H9 (cell line): ENCODE data around the gene GID8. TPM values are rescaled to one million over a fixed set of nuclear protein-coding genes. Genes with fewer than 3 reads are reported as not detected.
"Not testable (repeated sequence)": the region's sequence is repeated elsewhere in the genome, so short reads cannot be mapped to it uniquely, and the experiment has no call there.

Experiments
- DNase-seq: peaks from one replicate; pipeline ENCODE4 v3.0.0-alpha.2; 2017
- H2AFZ ChIP-seq: one replicate; pipeline ENCODE4 v1.6.1; 2013; ENCODE audit warnings: mild to moderate bottlenecking, low read length, control low read depth, moderate library complexity
- H2AK5ac ChIP-seq: 2 replicates; pipeline ENCODE4 v1.6.1; 2013; ENCODE audit warnings: low read length, control low read depth, mixed read lengths; ENCODE audit not compliant: insufficient read length
- H2BK120ac ChIP-seq: one replicate; pipeline ENCODE4 v1.6.1; 2013; ENCODE audit warnings: low read depth, mild to moderate bottlenecking, low read length, control low read depth, inconsistent platforms; ENCODE audit not compliant: poor library complexity, severe bottlenecking
- H2BK12ac ChIP-seq: 2 replicates; pipeline ENCODE4 v1.6.1; 2013; ENCODE audit warnings: low read length, control low read depth, mixed read lengths, low read depth; ENCODE audit not compliant: insufficient read length
- H2BK15ac ChIP-seq: 2 replicates; pipeline ENCODE4 v1.6.1; 2013; ENCODE audit warnings: low read depth, low read length, control low read depth
- H2BK20ac ChIP-seq: one replicate; pipeline ENCODE4 v1.6.1; 2013; ENCODE audit warnings: low read depth, mild to moderate bottlenecking, low read length, control low read depth, inconsistent platforms; ENCODE audit not compliant: poor library complexity, severe bottlenecking
- H2BK5ac ChIP-seq: 2 replicates; pipeline ENCODE4 v1.6.1; 2013; ENCODE audit warnings: low read length, control low read depth, mixed read lengths; ENCODE audit not compliant: insufficient read length
- H3K14ac ChIP-seq: 2 replicates; pipeline ENCODE4 v1.6.1; 2013; ENCODE audit warnings: low read length, control low read depth; ENCODE audit not compliant: insufficient read depth
- H3K18ac ChIP-seq: 2 replicates; pipeline ENCODE4 v1.6.1; 2013; ENCODE audit warnings: low read depth, mild to moderate bottlenecking, mixed read lengths, low read length, control low read depth; ENCODE audit not compliant: insufficient read length
- H3K23ac ChIP-seq: 2 replicates; pipeline ENCODE4 v1.6.1; 2013; ENCODE audit warnings: low read length, control low read depth, mixed read lengths, low read depth; ENCODE audit not compliant: insufficient read length
- H3K23me2 ChIP-seq: 2 replicates; pipeline ENCODE4 v1.6.1; 2013; ENCODE audit warnings: low read depth, mild to moderate bottlenecking, mixed read lengths, low read length, control low read depth; ENCODE audit not compliant: insufficient read length, poor library complexity, severe bottlenecking
- H3K27ac ChIP-seq: 2 replicates; pipeline ENCODE4 v1.5.1; 2013; ENCODE audit warnings: low read length, control low read depth, mixed read lengths, low read depth; ENCODE audit not compliant: insufficient read length
- H3K27me3 ChIP-seq: 2 replicates; pipeline ENCODE4 v1.6.1; 2013; ENCODE audit warnings: low read length, control low read depth, inconsistent platforms; ENCODE audit not compliant: insufficient read depth
- H3K4ac ChIP-seq: 2 replicates; pipeline ENCODE4 v1.6.1; 2013; ENCODE audit warnings: low read depth, mild to moderate bottlenecking, control low read depth, inconsistent platforms, low read length, moderate library complexity
- H3K4me1 ChIP-seq: 2 replicates; pipeline ENCODE4 v1.6.1; 2013; ENCODE audit warnings: low read length, control low read depth, inconsistent platforms; ENCODE audit not compliant: insufficient read depth
- H3K4me2 ChIP-seq: 2 replicates; pipeline ENCODE4 v1.6.1; 2013; ENCODE audit warnings: low read length, control low read depth, mixed read lengths; ENCODE audit not compliant: insufficient read length, insufficient read depth
- H3K56ac ChIP-seq: 2 replicates; pipeline ENCODE4 v1.6.1; 2013; ENCODE audit warnings: low read depth, mild to moderate bottlenecking, mixed read lengths, low read length, control low read depth; ENCODE audit not compliant: insufficient read length
- H3K79me1 ChIP-seq: 2 replicates; pipeline ENCODE4 v1.6.1; 2013; ENCODE audit warnings: low read depth, mild to moderate bottlenecking, moderate library complexity, low read length, control low read depth, inconsistent platforms; ENCODE audit not compliant: insufficient read depth, poor library complexity, severe bottlenecking
- H3K79me2 ChIP-seq: 2 replicates; pipeline ENCODE4 v1.6.1; 2013; ENCODE audit warnings: low read length, control low read depth, inconsistent platforms; ENCODE audit not compliant: insufficient read depth
- H3K9ac ChIP-seq: 2 replicates; pipeline ENCODE4 v1.6.1; 2013; ENCODE audit warnings: low read length, control low read depth, mixed read lengths; ENCODE audit not compliant: insufficient read length; ENCODE audit errors: extremely low read depth
- H3K9me3 ChIP-seq: one replicate; pipeline ENCODE4 v1.6.1; 2013; ENCODE audit warnings: low read depth, low read length, inconsistent platforms; ENCODE audit not compliant: control insufficient read depth
- H3T11ph ChIP-seq: one replicate; pipeline ENCODE4 v1.6.1; 2013; ENCODE audit warnings: mild to moderate bottlenecking, low read length, control low read depth, inconsistent platforms
- H4K20me1 ChIP-seq: one replicate; pipeline ENCODE4 v1.6.1; 2013; ENCODE audit not compliant: control insufficient read depth, insufficient read length, insufficient read depth
- H4K5ac ChIP-seq: 2 replicates; pipeline ENCODE4 v1.6.1; 2013; ENCODE audit warnings: low read depth, mild to moderate bottlenecking, mixed read lengths, low read length, control low read depth; ENCODE audit not compliant: insufficient read length
- H4K8ac ChIP-seq: replicated peaks from 2 replicates; pipeline ENCODE4 v1.6.1; 2013; ENCODE audit warnings: low read length, control low read depth, mixed read lengths, low read depth; ENCODE audit not compliant: insufficient read length
- H4K91ac ChIP-seq: 2 replicates; pipeline ENCODE4 v1.6.1; 2013; ENCODE audit warnings: low read depth, mild to moderate bottlenecking, moderate library complexity, mixed read lengths, low read length, control low read depth; ENCODE audit not compliant: insufficient read length
- H3K27ac Mint-ChIP-seq, 3 experiments: 2 replicates in 2 of 3; 3 replicates in 1 of 3; pipeline ENCODE4 v1.8.0; 2020 to 2021; ENCODE audit warnings: mixed read lengths in 3 of 3, mild to moderate bottlenecking in 1 of 3, moderate library complexity in 1 of 3
- H3K27me3 Mint-ChIP-seq: 2 replicates; pipeline ENCODE4 v1.8.0; 2021; ENCODE audit warnings: low read depth, mild to moderate bottlenecking, moderate library complexity, mixed read lengths
- H3K36me3 Mint-ChIP-seq, 3 experiments: 2 replicates in 2 of 3; 3 replicates in 1 of 3; pipeline ENCODE4 v1.8.0; 2020 to 2021; ENCODE audit warnings: low read depth in 3 of 3, mixed read lengths in 3 of 3; ENCODE audit not compliant: insufficient read depth in 1 of 3
- H3K4me1 Mint-ChIP-seq, 2 experiments: 2 replicates each; pipeline ENCODE4 v1.8.0; 2020; ENCODE audit warnings: mixed read lengths in 2 of 2
- H3K4me3 Mint-ChIP-seq, 2 experiments: 2 replicates in 1 of 2; 3 replicates in 1 of 2; pipeline ENCODE4 v1.8.0; 2020 to 2021; ENCODE audit warnings: mild to moderate bottlenecking in 2 of 2, mixed read lengths in 2 of 2, moderate library complexity in 1 of 2
- H3K9me3 Mint-ChIP-seq, 2 experiments: 2 replicates in 1 of 2; 3 replicates in 1 of 2; pipeline ENCODE4 v1.8.0; 2020; ENCODE audit warnings: mild to moderate bottlenecking in 2 of 2, mixed read lengths in 2 of 2, moderate library complexity in 1 of 2
- CTCF ChIP-seq: fragments of 200-600 bp; sonication (generic); conservative IDR thresholded peaks from 3 replicates; pipeline ENCODE4 v1.8.0; 2021; ENCODE audit warnings: antibody characterized with exemption, mild to moderate bottlenecking
- WGBS: extraction: QIAGEN DNeasy Blood & Tissue Kit; methylation state at CpG from one replicate; pipeline ENCODE4 v1.1.7; 2013; ENCODE audit warnings: missing lambda C conversion rate, low lambda C conversion rate, mixed read lengths; ENCODE audit not compliant: insufficient read length; ENCODE audit errors: extremely low coverage; 5-methylcytosine and 5-hydroxymethylcytosine counted together
- total RNA-seq: library from RNA; stranded (reverse); gene quantifications from 2 replicates; pipeline ENCODE4 v1.2.1, GENCODE V29; 2021

GID8 gene
- total RNA-seq, 1 experiment from 2014 or later = 60.9 TPM

DNA sequence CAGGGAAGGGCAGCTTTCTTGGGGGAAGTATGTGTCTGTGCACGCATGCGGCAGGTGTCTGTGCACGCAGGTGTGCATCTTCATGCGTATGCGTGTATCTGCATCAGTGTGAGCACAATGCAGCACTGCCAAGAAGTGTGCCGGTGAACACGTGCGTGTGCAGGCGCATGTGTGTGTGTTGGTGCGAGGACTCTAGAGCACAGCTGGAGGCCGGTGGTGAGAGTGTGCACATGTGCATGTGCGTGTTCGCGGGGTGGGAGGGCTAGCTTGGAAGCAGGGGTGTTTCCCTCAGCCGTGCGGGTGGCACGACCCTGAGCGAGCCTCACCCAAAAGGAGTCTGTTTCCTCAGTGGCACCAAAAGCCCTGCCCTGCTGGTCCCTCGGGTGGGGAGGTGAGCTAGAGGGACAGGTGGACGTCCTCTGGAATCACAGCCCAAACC lies 22.1 kb downstream of the GID8 start:
- H3K56ac ChIP-seq = no peak overlapping the region
- no peaks in the 10 kb centered on the region for H3K79me2 ChIP-seq
- no peaks in the 10 kb centered on the region for H3K27me3 Mint-ChIP-seq
- no peak overlapping the region for H2BK20ac ChIP-seq
- no peak overlapping the region for H3K18ac ChIP-seq
- no peaks in the 10 kb centered on the region for H3K4me1 ChIP-seq
- H3K27ac Mint-ChIP-seq = peak overlapping the region in 2 of 3 experiments; percentile 40 to 53; a peak in 2 of 7 replicates
- H3K9me3 Mint-ChIP-seq = no peaks in the 10 kb centered on the region
- H3K4me2 ChIP-seq = no peak overlapping the region
- no peak overlapping the region for H3K9ac ChIP-seq
- no peak overlapping the region for H2BK12ac ChIP-seq
- H2BK5ac ChIP-seq = no peak overlapping the region
- H4K8ac ChIP-seq = no peak overlapping the region
- peaks cover 2 to 22% (median 7%) of the 10 kb centered on the region in 3 experiments; a peak in 4 of 7 replicates for H3K36me3 Mint-ChIP-seq
- WGBS = no CpG with 5 or more reads among the region's 20 CpGs
- no peaks in the 10 kb centered on the region for H3K79me1 ChIP-seq
- no peak for TF ChIP-seq CTCF
- no peak overlapping the region for H3K14ac ChIP-seq
- no peaks in the 10 kb centered on the region for H4K20me1 ChIP-seq
- H3K9me3 ChIP-seq = no peaks in the 10 kb centered on the region
- no peaks in the 10 kb centered on the region for H3K27me3 ChIP-seq
- no peak overlapping the region for H2AK5ac ChIP-seq
- no peak overlapping the region for H2AFZ ChIP-seq
- no peak overlapping the region for H3T11ph ChIP-seq
- no peak overlapping the region for H3K4ac ChIP-seq
- H4K91ac ChIP-seq = no peak overlapping the region
- H3K23me2 ChIP-seq = no peaks in the 10 kb centered on the region
- peaks cover 0 to 9% of the 10 kb centered on the region in 2 experiments; a peak in 1 of 4 replicates for H3K4me1 Mint-ChIP-seq
- H4K5ac ChIP-seq = no peak overlapping the region
- H2BK120ac ChIP-seq = no peak overlapping the region
- H3K4me3 Mint-ChIP-seq = peak overlapping the region in 1 of 2 experiments; percentile 10; a peak in 1 of 5 replicates
- H2BK15ac ChIP-seq = no peak overlapping the region
- H3K27ac ChIP-seq = no peak overlapping the region
- no peak overlapping the region for H3K23ac ChIP-seq
- no peak for DNase-seq

DNA sequence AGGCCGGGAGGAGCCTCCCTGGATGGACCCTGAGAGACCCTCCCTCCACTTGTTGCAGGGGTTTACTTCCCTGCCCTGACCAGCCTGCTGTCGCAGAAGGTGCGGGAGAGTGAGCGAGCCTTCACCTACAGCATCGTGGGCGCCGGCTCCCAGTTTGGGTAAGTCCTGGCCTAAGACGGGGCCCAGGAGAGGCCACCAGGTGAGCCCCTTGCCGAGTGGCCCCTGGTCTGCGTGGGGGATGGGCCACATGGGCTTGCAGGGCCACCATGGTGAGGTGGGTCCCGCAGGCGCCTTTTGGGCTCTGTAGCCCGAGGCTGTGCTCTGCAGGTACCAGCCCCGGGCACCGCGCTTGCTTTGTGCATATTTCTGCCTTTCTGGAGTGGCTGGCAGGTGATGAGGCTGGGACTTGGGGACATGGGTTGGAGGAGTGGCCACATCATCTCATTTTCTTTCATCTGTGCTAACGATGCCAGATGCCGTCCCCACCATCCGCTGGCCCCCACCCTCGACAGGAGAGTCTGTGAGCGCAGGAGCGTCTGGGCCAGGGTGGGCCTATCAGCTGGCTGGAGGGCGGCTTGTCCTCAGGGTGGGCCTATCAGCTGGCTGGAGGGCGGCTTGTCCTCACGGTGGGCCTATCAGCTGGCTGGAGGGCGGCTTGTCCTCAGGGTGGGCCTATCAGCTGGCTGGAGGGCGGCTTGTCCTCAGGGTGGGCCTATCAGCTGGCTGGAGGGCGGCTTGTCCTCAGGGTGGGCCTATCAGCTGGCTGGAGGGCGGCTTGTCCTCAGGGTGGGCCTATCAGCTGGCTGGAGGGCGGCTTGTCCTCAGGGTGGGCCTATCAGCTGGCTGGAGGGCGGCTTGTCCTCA lies 22.7 kb downstream of the GID8 start:
- not testable (repeated sequence) for H2AFZ ChIP-seq, H3K18ac ChIP-seq, H3K4me2 ChIP-seq, H3K4me1 ChIP-seq, H2BK20ac ChIP-seq, H3K27me3 ChIP-seq, H4K8ac ChIP-seq, H3K4ac ChIP-seq, H3K56ac ChIP-seq, H3T11ph ChIP-seq, H2BK120ac ChIP-seq, H4K91ac ChIP-seq, H3K4me1 Mint-ChIP-seq, H2AK5ac ChIP-seq, H3K27ac ChIP-seq, H3K9ac ChIP-seq, H2BK15ac ChIP-seq, H3K9me3 ChIP-seq, H3K9me3 Mint-ChIP-seq, H2BK12ac ChIP-seq, H3K79me2 ChIP-seq, H3K14ac ChIP-seq, H3K23me2 ChIP-seq, H4K20me1 ChIP-seq, H3K79me1 ChIP-seq, H3K27me3 Mint-ChIP-seq, H3K23ac ChIP-seq, H2BK5ac ChIP-seq, H4K5ac ChIP-seq
- peak overlapping the region in 1 of 3 experiments; percentile 49; a peak in 3 of 7 replicates for H3K27ac Mint-ChIP-seq
- H3K36me3 Mint-ChIP-seq = peaks cover 2 to 24% (median 7%) of the 10 kb centered on the region in 3 experiments; a peak in 4 of 7 replicates
- DNase-seq = peak; percentile 79
- WGBS = no CpG with 5 or more reads among the region's 31 CpGs
- peak overlapping the region in 1 of 2 experiments; percentile 39; a peak in 1 of 5 replicates for H3K4me3 Mint-ChIP-seq
